IMR-90 (cell line): Measurements from ENCODE around the gene ATP5F1B. TPM values are rescaled to one million over a fixed set of nuclear protein-coding genes. Genes with fewer than 3 reads are reported as not detected.
A peak's percentile ranks its signal among the peaks of the same experiment; 100 is the strongest.

Experiments
- ATAC-seq: fragments of 200-7000 bp; cut with Tn5 transposase; 2 replicates; pipeline ENCODE4 v1.9.1; 2020; ENCODE audit warnings: low read depth, mild to moderate bottlenecking, moderate library complexity
- BruUV-seq: library from RNA; stranded (reverse); fragments of 400-500 nt; replicated peaks from 2 replicates; lab custom pipeline; 2021; lab: Mats Ljungman, UMichigan
- CTCF ChIA-PET: fragments of 300-600 bp; formaldehyde crosslinking; extraction: SDS; loops from one replicate; lab custom pipeline; 2021; ENCODE audit warnings: antibody characterized with exemption; lab: Yijun Ruan, JAX
- POLR2A ChIA-PET: fragments of 300-600 bp; sonication (Branson Sonifier 250); formaldehyde crosslinking; loops from one replicate; lab custom pipeline; 2022; ENCODE audit warnings: antibody characterized with exemption; ENCODE audit not compliant: unreplicated experiment; lab: Charles Lee
- DNase-seq: peaks from one replicate; pipeline ENCODE4 v3.0.0; 2013
- H2AFZ ChIP-seq: replicated peaks from 2 replicates; pipeline ENCODE3; 2013; ENCODE audit warnings: low read length, mild to moderate bottlenecking; ENCODE audit not compliant: poor library complexity
- H2AK5ac ChIP-seq: 2 replicates; pipeline ENCODE4 v1.6.1; 2013; ENCODE audit warnings: low read depth, low read length, inconsistent platforms
- H2AK9ac ChIP-seq: replicated peaks from 2 replicates; pipeline ENCODE3; 2013; ENCODE audit warnings: mild to moderate bottlenecking, low read depth, low read length, moderate library complexity; ENCODE audit not compliant: poor library complexity
- H2BK120ac ChIP-seq: 2 replicates; pipeline ENCODE4 v1.6.1; 2013; ENCODE audit warnings: low read depth, low read length, inconsistent platforms
- H2BK15ac ChIP-seq: 3 replicates; pipeline ENCODE4 v1.6.1; 2013; ENCODE audit warnings: low read depth, low read length, inconsistent platforms
- H2BK20ac ChIP-seq: 2 replicates; pipeline ENCODE4 v1.6.1; 2013; ENCODE audit warnings: low read depth, mild to moderate bottlenecking, inconsistent platforms, low read length, moderate library complexity
- H2BK5ac ChIP-seq: 2 replicates; pipeline ENCODE4 v1.6.1; 2013; ENCODE audit warnings: mild to moderate bottlenecking, low read depth, low read length, inconsistent platforms; ENCODE audit not compliant: poor library complexity, severe bottlenecking
- H3K14ac ChIP-seq: replicated peaks from 2 replicates; pipeline ENCODE4 v1.6.1; 2013; ENCODE audit warnings: low read depth, low read length, inconsistent platforms
- H3K18ac ChIP-seq: 2 replicates; pipeline ENCODE4 v1.6.1; 2013; ENCODE audit warnings: low read depth, low read length, control low read depth
- H3K23ac ChIP-seq: 2 replicates; pipeline ENCODE4 v1.6.1; 2013; ENCODE audit warnings: low read depth, low read length, inconsistent platforms
- H3K27ac ChIP-seq: 2 replicates; pipeline ENCODE4 v1.5.1; 2013; ENCODE audit warnings: mild to moderate bottlenecking, control low read depth, low read length; ENCODE audit not compliant: insufficient read depth
- H3K27me3 ChIP-seq: 2 replicates; pipeline ENCODE4 v1.6.1; 2013; ENCODE audit warnings: low read length; ENCODE audit not compliant: control insufficient read depth, insufficient read depth
- H3K36me3 ChIP-seq: 2 replicates; pipeline ENCODE4 v1.6.1; 2013; ENCODE audit warnings: low read length, mixed read lengths; ENCODE audit not compliant: control insufficient read depth, insufficient read depth
- H3K4ac ChIP-seq: 2 replicates; pipeline ENCODE4 v1.6.1; 2013; ENCODE audit warnings: low read depth, low read length, inconsistent platforms
- H3K4me1 ChIP-seq: 2 replicates; pipeline ENCODE4 v1.6.1; 2013; ENCODE audit warnings: low read length, mixed read lengths; ENCODE audit not compliant: control insufficient read depth, insufficient read depth
- H3K4me2 ChIP-seq: 2 replicates; pipeline ENCODE4 v1.6.1; 2013; ENCODE audit warnings: low read depth, mild to moderate bottlenecking, control low read depth, low read length, moderate library complexity
- H3K4me3 ChIP-seq: 2 replicates; pipeline ENCODE4 v1.5.1; 2013; ENCODE audit warnings: low read depth, mild to moderate bottlenecking, control low read depth, low read length, moderate library complexity; ENCODE audit not compliant: insufficient read depth
- H3K56ac ChIP-seq: 2 replicates; pipeline ENCODE4 v1.6.1; 2013; ENCODE audit warnings: low read length, inconsistent platforms; ENCODE audit not compliant: insufficient read depth; ENCODE audit errors: extremely low read depth
- H3K79me1 ChIP-seq, 2 experiments: 2 replicates each; pipeline ENCODE4 v1.6.1; 2013; ENCODE audit warnings: low read length in 2 of 2, inconsistent platforms in 1 of 2, low read depth in 1 of 2
- H3K9ac ChIP-seq: 2 replicates; pipeline ENCODE4 v1.6.1; 2013; ENCODE audit warnings: low read depth, low read length, control low read depth
- H3K9me1 ChIP-seq: 2 replicates; pipeline ENCODE4 v1.6.1; 2013; ENCODE audit warnings: low read length, inconsistent platforms; ENCODE audit not compliant: insufficient read depth
- H3K9me3 ChIP-seq: 2 replicates; pipeline ENCODE4 v1.6.1; 2013; ENCODE audit warnings: low read length; ENCODE audit not compliant: control insufficient read depth, insufficient read depth
- H4K20me1 ChIP-seq: 2 replicates; pipeline ENCODE4 v1.6.1; 2013; ENCODE audit warnings: low read length, inconsistent platforms; ENCODE audit not compliant: insufficient read depth
- H4K5ac ChIP-seq: 2 replicates; pipeline ENCODE4 v1.6.1; 2013; ENCODE audit warnings: mild to moderate bottlenecking, low read depth, low read length, control low read depth
- H4K8ac ChIP-seq, 2 experiments: 2 replicates each; pipeline ENCODE4 v1.6.1; 2013; ENCODE audit warnings: low read depth in 2 of 2, low read length in 2 of 2, control low read depth in 1 of 2, inconsistent platforms in 1 of 2
- H4K91ac ChIP-seq: 2 replicates; pipeline ENCODE4 v1.6.1; 2013; ENCODE audit warnings: low read depth, low read length, inconsistent platforms; ENCODE audit not compliant: insufficient read depth
- CHD1 ChIP-seq: IDR thresholded peaks from 2 replicates; pipeline ENCODE4 v1.6.1; 2012; ENCODE audit warnings: low read depth, low read length, improper control_type of control experiment
- MAFK ChIP-seq: IDR thresholded peaks from 2 replicates; pipeline ENCODE4 v1.6.1; 2012; ENCODE audit warnings: low read depth, low read length, improper control_type of control experiment
- NFE2L2 ChIP-seq: fragments of 150-350 bp; IDR thresholded peaks from 2 replicates; pipeline ENCODE4 v1.6.1; 2016; ENCODE audit warnings: low read depth, mild to moderate bottlenecking, low read length
- dilution Hi-C: fragments of 300-500 bp; cut with HindIII; formaldehyde crosslinking; loops from one replicate; pipeline ENCODE4 v1.14.3; 2018; ENCODE audit warnings: low sequenced_read_pairs; ENCODE audit not compliant: unreplicated experiment
- in situ Hi-C: fragments of 300-500 bp; cut with MboI; formaldehyde crosslinking; loops from 3 replicates; pipeline ENCODE4 v1.14.3; 2019; ENCODE audit warnings: low sequenced_read_pairs, inconsistent platforms, mixed read lengths
- intact Hi-C: fragments of 100-400 bp; cut with micrococcal nuclease; formaldehyde crosslinking; loops from 2 replicates; pipeline ENCODE4 v1.10.0; 2022
- polyA plus RNA-seq, 3 experiments: library from polyadenylated mRNA; depleted of rRNA; stranded (reverse); fragments of >200 nt; gene quantifications; 2 replicates each; pipeline ENCODE4 v1.2.3, GENCODE V29; 2012; ENCODE audit warnings: low replicate concordance in 1 of 3
- total RNA-seq: library from RNA; depleted of rRNA; stranded (reverse); fragments of >200 nt; gene quantifications from 2 replicates; pipeline ENCODE4 v1.2.3, GENCODE V29; 2012

Gene ATP5F1B
- total and polyA plus RNA-seq, 2 of the 4 experiments (the other 2 are of a cell fraction) = 812 to 915 TPM

GRCh38 chr12:56593909-56594621 is 51.7 kb downstream of the ATP5F1B start (continued):
- TF ChIP-seq CHD1 (0 out of 2 replicates have a peak, but pooled peaks have one; percentile 39), MAFK (no peak), NFE2L2 (0 out of 2 replicates have a peak, but pooled peaks have one; percentile 6)

- intact Hi-C loops (no loop called here), in situ Hi-C loops (loop anchor here (5.0 kb wide), 1 partner anchor 85 kb away; no protein-coding TSS in a partner anchor), dilution Hi-C loops (no loop called here)
- Histone ChIP-seq H3K9me3 (no peaks in the 10 kb centered on the region), H3K4me1 (peaks cover 18% of the 10 kb centered on the region), H3K9me1 (peaks cover 6% of the 10 kb centered on the region; the same call in 1 of the 2 replicates), H2BK20ac (no peak overlapping the region), H3K9ac (no peak overlapping the region), H3K4me2 (no peak overlapping the region), H2AK5ac (peak overlapping the region; percentile 17; the same call in 1 of the 2 replicates), H3K18ac (no peak overlapping the region), H4K91ac (no peak overlapping the region), H3K56ac (no peak overlapping the region), H2BK5ac (no peak overlapping the region), H3K14ac (no peak overlapping the region), H3K4me3 (no peak overlapping the region), H3K36me3 (peaks cover 44% of the 10 kb centered on the region), H3K27me3 (no peaks in the 10 kb centered on the region), H2AK9ac (no peak overlapping the region), H2BK15ac (no peak overlapping the region), H3K23ac (no peak overlapping the region; the same call in 1 of the 2 replicates), H2AFZ (no peak overlapping the region), H4K8ac (0 out of 4 replicates have a peak overlapping the region, but pooled peaks of 1 of the 2 experiments have one; percentile 30), H3K4ac (no peak overlapping the region), H3K79me1 (peaks cover 4 to 58% of the 10 kb centered on the region in 2 experiments; a peak in 3 of 4 replicates), H3K27ac (no peak overlapping the region), H2BK120ac (no peak overlapping the region), H4K20me1 (peaks cover 21% of the 10 kb centered on the region), H4K5ac (no peak overlapping the region)
- peak; percentile 25 for ATAC-seq
- POLR2A ChIA-PET = no interaction called here
- CTCF ChIA-PET = interaction anchor here (2.4 kb wide), 1 partner anchor 45 kb away, joined by 13 read pairs; no protein-coding TSS in a partner anchor
- no TSS peak for BruUV-seq
- peak; percentile 26 for DNase-seq
- TF ChIP-seq CHD1 = no peak
These were observed 53.8 kb downstream of the ATP5F1B start for GRCh38 chr12:56591961-56592360.
